Measurements from ENCODE around the gene OPN4.

Gene OPN4

DNA sequence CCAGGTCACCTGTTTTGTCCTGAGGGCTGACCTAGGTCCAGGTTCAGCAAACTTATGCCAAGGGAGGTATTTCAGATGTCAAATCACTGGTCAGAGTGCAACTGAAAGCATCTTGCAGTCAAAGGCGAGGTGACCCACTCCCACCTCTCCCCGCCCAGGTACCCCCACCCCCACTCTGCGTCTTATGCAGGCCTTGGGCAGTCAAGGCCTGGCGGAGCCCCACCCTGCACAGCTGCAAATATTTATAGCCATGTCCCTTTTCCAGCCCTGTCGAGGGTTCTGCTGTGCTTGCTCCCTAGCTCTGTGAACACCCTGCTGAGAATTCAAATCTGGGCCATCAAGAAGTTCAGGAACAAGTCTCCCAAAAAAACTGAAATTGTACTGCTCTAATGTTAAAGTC lies 61.5 kb downstream of the OPN4 start:
- no peak overlapping the region for H3K4me3 ChIP-seq (ENCODE audit: low read depth, low read length)
- TF ChIP-seq CTCF (IDR thresholded peaks at IDR 0.05; ENCODE audit: low read depth, low read length) = no peak
